HG03280 (cell line): ENCODE measurements around the gene SPATC1L.

Source experiments
- ATAC-seq: cut with Tn5 transposase; IDR thresholded peaks from one replicate; pipeline ENCODE4 v1.9.1; 2021; ENCODE audit warnings: mild to moderate bottlenecking, moderate library complexity; ENCODE audit not compliant: unreplicated experiment

The SPATC1L gene

GRCh38 chr21:46137908-46138307, 46.4 kb downstream of the SPATC1L start:
- no peak for ATAC-seq

- no peak for ATAC-seq
Observed at GRCh38 chr21:46136739-46137349, 47.4 kb downstream of the SPATC1L start.

GRCh38 chr21:46135782-46136395, 48.4 kb downstream of the SPATC1L start:
- no peak for ATAC-seq

GRCh38 chr21:46131838-46132651, 52.2 kb downstream of the SPATC1L start:
- no peak for ATAC-seq

GRCh38 chr21:46131588-46131837, 52.7 kb downstream of the SPATC1L start:
- no peak for ATAC-seq

GRCh38 chr21:46130831-46131587, 53.2 kb downstream of the SPATC1L start:
- no peak for ATAC-seq

- no peak for ATAC-seq
Observed at GRCh38 chr21:46129846-46130651, 54.2 kb downstream of the SPATC1L start.

GRCh38 chr21:46128933-46129571, 55.2 kb downstream of the SPATC1L start:
- ATAC-seq, result no peak

GRCh38 chr21:46128106-46128932, 55.9 kb downstream of the SPATC1L start:
- no peak for ATAC-seq

GRCh38 chr21:46127239-46128105, 56.8 kb downstream of the SPATC1L start:
- no peak for ATAC-seq

- no peak for ATAC-seq
Observed at GRCh38 chr21:46126309-46127238, 57.7 kb downstream of the SPATC1L start.

GRCh38 chr21:46125846-46126301, 58.4 kb downstream of the SPATC1L start:
- ATAC-seq, result no peak

GRCh38 chr21:46124926-46125845, 59.1 kb downstream of the SPATC1L start:
- ATAC-seq, result no peak

GRCh38 chr21:46124083-46124925, 60.0 kb downstream of the SPATC1L start:
- no peak for ATAC-seq
